BE2C (cell line): Measurements from ENCODE around the gene WSB2.
"Not testable (repeated sequence)": the region's sequence is repeated elsewhere in the genome, so short reads cannot be mapped to it uniquely, and the experiment has no call there.

ENCODE experiments used
- DNase-seq: peaks from one replicate; pipeline ENCODE4 v3.0.0-alpha.2; 2020
- H3K27me3 ChIP-seq: fragments of 250-450 bp; sonication (Bioruptor Pico); 2 replicates; pipeline ENCODE4 v1.5.1; 2020; ENCODE audit warnings: mild to moderate bottlenecking
- H3K36me3 ChIP-seq: fragments of 250-450 bp; sonication (Bioruptor Pico); 2 replicates; pipeline ENCODE4 v1.5.1; 2020; ENCODE audit warnings: mild to moderate bottlenecking
- H3K4me1 ChIP-seq: fragments of 250-450 bp; sonication (Bioruptor Pico); 2 replicates; pipeline ENCODE4 v1.5.1; 2020
- H3K4me3 ChIP-seq: 2 replicates; pipeline ENCODE4 v1.5.1; 2011; ENCODE audit warnings: low read depth, low read length
- H3K9me3 ChIP-seq: fragments of 250-450 bp; sonication (Bioruptor Pico); 2 replicates; pipeline ENCODE4 v1.5.1; 2020
- TF ChIP-seq, protein P1 (sequence below): IDR thresholded peaks from 2 replicates; pipeline ENCODE4 v1.5.1; 2012; ENCODE audit warnings: mild to moderate bottlenecking, low read depth, low read length

Gene WSB2

GRCh38 chr12:118023301-118023860 lies 37.6 kb downstream of the WSB2 start:
- Histone ChIP-seq H3K36me3 (peaks cover 78% of the 10 kb centered on the region), H3K4me1 (no peaks in the 10 kb centered on the region)
- TF ChIP-seq, protein P1, sequence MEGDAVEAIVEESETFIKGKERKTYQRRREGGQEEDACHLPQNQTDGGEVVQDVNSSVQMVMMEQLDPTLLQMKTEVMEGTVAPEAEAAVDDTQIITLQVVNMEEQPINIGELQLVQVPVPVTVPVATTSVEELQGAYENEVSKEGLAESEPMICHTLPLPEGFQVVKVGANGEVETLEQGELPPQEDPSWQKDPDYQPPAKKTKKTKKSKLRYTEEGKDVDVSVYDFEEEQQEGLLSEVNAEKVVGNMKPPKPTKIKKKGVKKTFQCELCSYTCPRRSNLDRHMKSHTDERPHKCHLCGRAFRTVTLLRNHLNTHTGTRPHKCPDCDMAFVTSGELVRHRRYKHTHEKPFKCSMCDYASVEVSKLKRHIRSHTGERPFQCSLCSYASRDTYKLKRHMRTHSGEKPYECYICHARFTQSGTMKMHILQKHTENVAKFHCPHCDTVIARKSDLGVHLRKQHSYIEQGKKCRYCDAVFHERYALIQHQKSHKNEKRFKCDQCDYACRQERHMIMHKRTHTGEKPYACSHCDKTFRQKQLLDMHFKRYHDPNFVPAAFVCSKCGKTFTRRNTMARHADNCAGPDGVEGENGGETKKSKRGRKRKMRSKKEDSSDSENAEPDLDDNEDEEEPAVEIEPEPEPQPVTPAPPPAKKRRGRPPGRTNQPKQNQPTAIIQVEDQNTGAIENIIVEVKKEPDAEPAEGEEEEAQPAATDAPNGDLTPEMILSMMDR: no peak

DNA sequence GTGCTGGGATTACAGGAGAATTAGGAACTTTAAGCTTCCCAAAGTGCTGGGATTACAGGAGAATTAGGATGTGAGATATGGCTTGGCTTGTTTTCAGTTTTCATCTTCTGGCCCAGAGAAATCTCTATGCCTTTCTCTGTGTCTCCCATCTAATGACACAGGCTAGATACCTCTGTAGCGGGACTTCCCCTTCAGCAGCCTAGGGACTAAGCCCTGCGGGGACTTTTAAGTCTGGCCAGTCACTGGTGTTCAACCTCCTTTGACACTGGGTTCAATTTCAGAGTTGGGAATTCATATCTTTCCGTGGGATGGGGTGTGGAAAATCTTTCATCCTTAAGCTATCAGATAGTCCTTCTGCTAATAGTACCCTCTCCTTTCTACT lies 38.3 kb downstream of the WSB2 start:
- H3K27me3 ChIP-seq: no peaks in the 10 kb centered on the region
- H3K36me3 ChIP-seq: peaks cover 74% of the 10 kb centered on the region
- no peak overlapping the region for H3K4me3 ChIP-seq
- H3K4me1 ChIP-seq: no peaks in the 10 kb centered on the region
- TF ChIP-seq, protein P1: no peak
- DNase-seq: no peak
- H3K9me3 ChIP-seq: no peaks in the 10 kb centered on the region

More at GRCh38 chr12:118023301-118023860, 37.6 kb downstream of the WSB2 start:
- Histone ChIP-seq H3K4me3 (no peak overlapping the region), H3K9me3 (no peaks in the 10 kb centered on the region), H3K27me3 (no peaks in the 10 kb centered on the region)
- no peak for DNase-seq

DNA sequence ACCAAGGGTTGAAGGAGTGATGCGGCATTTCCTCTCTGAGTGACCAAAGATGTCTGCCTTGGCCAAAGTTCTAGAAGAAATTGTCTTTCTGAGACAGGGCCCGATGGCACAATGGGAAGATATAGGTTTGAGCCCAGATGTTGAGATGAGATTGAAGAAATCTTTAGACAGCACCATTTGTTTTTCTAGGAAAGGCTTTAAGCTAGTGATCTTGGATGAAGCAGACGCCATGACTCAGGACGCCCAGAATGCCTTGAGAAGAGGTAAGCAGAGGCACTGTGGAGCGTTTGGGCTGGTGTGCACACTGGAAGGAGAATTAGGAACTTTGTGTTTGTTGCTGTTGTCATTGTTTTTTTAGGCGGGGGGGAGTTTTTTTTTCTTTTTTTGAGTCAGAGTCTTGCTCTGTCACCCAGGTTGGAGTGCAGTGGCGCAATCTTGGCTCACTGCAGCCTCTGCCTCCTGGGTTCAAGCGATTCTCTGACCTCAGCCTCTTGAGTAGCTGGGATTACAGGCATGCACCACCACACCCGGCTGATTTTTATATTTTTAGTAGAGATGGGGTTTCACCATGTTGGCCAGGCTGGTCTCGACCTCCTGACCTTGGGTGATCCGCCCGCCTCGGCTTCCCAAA lies 38.8 kb downstream of the WSB2 start:
- peaks cover 71% of the 10 kb centered on the region for H3K36me3 ChIP-seq
- H3K9me3 ChIP-seq, H3K27me3 ChIP-seq, H3K4me1 ChIP-seq, DNase-seq, H3K4me3 ChIP-seq: not testable (repeated sequence)

- Histone ChIP-seq H3K36me3 (peaks cover 49% of the 10 kb centered on the region), H3K9me3 (no peaks in the 10 kb centered on the region), H3K4me1 (no peaks in the 10 kb centered on the region), H3K4me3 (no peak overlapping the region), H3K27me3 (no peaks in the 10 kb centered on the region)
- TF ChIP-seq, protein P1: no peak
- no peak for DNase-seq
These were observed 40.9 kb downstream of the WSB2 start for GRCh38 chr12:118020036-118020435.

- DNase-seq: no peak
- H3K4me3 ChIP-seq: peak overlapping the region; percentile 71
- H3K27me3 ChIP-seq: no peaks in the 10 kb centered on the region
These were observed 43.1 kb downstream of the WSB2 start for GRCh38 chr12:118017926-118018325.

DNA sequence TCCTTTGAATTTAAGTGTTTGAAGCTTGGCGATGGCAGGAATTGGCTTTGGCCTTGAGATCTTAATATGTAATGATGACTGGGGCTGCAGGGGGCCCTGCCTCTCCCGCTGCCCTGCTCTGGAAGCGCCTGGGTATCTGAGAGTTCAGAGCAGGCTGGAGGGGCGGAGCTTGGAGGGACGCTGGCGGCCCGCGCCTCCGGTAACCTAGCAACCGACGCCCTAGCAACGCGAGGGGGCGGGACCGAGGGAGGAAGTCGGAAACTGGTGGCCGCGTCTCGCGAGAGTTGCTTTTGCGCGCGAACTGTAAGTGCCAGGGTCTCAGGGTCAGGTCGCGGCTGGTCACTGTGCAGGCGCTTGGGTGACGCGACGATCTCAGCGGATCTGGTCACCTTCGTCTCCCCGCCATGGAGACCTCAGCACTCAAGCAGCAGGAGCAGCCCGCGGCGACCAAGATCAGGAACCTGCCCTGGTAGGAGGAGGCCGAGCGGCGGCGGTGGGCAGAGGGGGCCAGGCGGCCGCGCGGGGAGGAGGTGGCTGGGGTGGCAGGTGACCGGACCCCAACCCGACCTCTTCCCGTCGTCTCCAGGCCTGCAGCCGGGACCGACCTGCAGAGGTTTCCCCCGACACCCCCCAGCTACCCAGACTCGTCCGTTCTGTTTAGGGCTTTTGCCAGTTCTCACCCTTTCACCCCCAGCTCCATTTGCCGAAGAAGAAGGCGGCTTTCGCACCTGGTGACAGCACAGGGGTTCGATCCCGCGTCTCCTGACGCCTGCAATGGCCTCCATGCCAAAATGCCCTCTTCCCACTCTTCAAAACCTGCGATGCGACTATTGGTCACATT lies 44.3 kb downstream of the WSB2 start, which contains the start of gene RFC5:
TSS of gene RFC5 (plus strand) at position 280 of the 841 bp plus-strand sequence. CDS start at position 405, 125 bp downstream.
- Histone ChIP-seq H3K9me3 (no peaks in the 10 kb centered on the region), H3K27me3 (no peaks in the 10 kb centered on the region), H3K36me3 (peaks cover 27% of the 10 kb centered on the region), H3K4me1 (no peaks in the 10 kb centered on the region), H3K4me3 (peak within 1 kb of the TSS; percentile 71)
- DNase-seq: peak; percentile 99
- TF ChIP-seq, protein P1: no peak

More at GRCh38 chr12:118017926-118018325, 43.1 kb downstream of the WSB2 start:
- Histone ChIP-seq H3K9me3 (no peaks in the 10 kb centered on the region), H3K36me3 (peaks cover 38% of the 10 kb centered on the region), H3K4me1 (no peaks in the 10 kb centered on the region)
- TF ChIP-seq, protein P1: no peak
